ENCODE results near the gene NR3C1.

GRCh38 chr5:143402553-143403333 lies 743 bp downstream of the NR3C1 start:
- TF ChIP-seq CTCF (conservative IDR thresholded peaks at IDR 0.05; ENCODE audit: low read depth, low read length) = no peak
- TF ChIP-seq EZH2 (IDR thresholded peaks at IDR 0.05; ENCODE audit: borderline replicate concordance, low read depth, low read length, poor library complexity, severe bottlenecking) = no peak

Data from A673 (cell line).